ENCODE measurements around the gene PHF13.

Gene PHF13

DNA sequence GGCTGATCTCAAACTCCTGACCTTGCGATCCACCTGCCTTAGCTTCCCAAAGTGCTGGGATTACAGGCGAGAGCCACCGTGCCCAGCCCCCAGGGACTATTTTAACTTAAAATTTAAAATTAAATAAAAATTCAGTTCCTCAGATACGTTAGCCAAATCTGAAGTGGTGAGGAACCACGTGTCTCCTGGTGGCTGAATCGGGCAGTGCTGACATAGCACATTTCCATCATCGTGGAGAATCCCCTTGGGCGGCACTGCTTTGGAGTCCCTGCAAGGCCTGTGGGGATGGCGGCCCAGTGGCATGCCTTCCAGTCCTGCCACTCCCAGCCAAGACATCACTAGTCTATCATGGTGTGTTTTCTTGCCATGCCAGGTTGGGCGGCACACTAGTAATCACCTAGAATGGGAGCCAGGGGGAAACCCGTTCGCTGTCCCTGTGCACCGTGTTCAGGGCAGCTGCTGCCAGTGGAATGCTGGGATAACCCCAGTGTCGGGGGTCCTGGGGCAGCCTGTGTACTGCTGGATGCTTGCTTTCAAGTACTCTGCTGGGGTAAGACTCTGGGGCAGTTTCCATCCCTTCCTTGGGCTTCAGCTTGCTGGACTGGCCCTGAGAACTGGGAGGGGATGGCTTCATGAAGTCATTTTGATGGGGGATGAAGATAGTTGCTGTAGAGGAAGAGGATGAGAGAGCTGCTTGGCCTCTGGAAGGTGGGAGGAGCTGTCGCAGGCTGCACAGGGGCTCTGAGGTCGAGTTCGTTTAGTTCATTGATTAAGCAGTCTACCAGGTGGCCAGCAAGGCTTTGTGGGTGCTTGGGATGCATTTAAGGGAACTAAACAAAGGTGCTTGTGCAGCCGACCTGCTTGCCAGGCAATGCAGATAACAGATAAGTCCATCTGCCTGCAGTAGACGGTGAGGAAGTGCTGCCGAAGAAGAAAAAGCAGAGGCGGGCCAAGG is 29.1 kb upstream of the PHF13 start:
- H3K36me3 ChIP-seq (ENCODE audit: insufficient read depth, low read length), result peaks cover 4% of the 10 kb centered on the region; the same call in 1 of the 2 replicates
- no peak overlapping the region for H3K9ac ChIP-seq (ENCODE audit: insufficient read length)
- no peak for TF ChIP-seq POLR2AphosphoS5 (IDR thresholded peaks at IDR 0.05; ENCODE audit: borderline replicate concordance, low read depth, low read length)
- no peak for TF ChIP-seq EZH2 (IDR thresholded peaks at IDR 0.05)
- no peak for TF ChIP-seq FOXP2 (optimal IDR thresholded peaks at IDR 0.05; ENCODE audit: control extremely low read depth, extremely low read length, insufficient read depth)
- no peak overlapping the region for H3K4me3 ChIP-seq
- H3K27ac ChIP-seq, result no peak overlapping the region
- DNase-seq (ENCODE audit: low read depth, low spot score), result no peak
- no peaks in the 10 kb centered on the region for H3K9me3 ChIP-seq (ENCODE audit: low read depth, low read length)

DNA sequence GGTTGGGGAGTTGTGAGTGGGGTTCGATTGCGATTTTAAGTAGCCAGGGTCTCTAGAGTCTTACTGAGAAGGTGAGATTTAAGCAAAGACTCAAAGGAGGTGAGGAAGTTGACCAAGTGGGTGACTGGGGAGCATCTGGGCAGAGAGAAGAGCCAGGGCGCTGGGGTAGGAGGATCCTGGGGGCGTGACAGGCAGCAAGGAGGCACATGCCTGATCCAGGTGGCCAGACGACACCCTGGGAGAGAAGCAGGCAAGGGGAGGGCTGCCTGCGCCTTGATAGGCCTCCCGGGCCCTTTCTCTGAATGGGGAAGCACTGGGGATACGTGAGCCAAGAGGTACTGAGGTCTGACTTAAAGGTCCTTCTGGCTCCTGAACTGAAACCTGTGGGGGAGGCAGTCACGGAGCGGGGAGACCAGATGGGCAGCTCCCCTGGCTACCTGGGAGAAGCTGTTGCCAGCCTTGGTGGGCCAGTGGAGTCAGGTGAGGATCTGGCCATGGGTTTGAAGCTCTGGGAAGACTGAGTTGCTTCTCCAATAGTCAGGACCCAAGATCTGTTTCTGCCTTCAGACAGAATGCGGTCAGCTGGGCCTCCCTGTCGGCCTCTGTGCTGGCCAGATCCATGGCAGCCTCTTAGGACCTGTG is 28.3 kb upstream of the PHF13 start:
- H3K9ac ChIP-seq (ENCODE audit: insufficient read length), result no peak overlapping the region
- H3K4me3 ChIP-seq, result no peak overlapping the region
- no peak for TF ChIP-seq POLR2AphosphoS5 (IDR thresholded peaks at IDR 0.05; ENCODE audit: borderline replicate concordance, low read depth, low read length)
- TF ChIP-seq FOXP2 (optimal IDR thresholded peaks at IDR 0.05; ENCODE audit: control extremely low read depth, extremely low read length, insufficient read depth), result no peak
- no peak for TF ChIP-seq EZH2 (IDR thresholded peaks at IDR 0.05)
- no peaks in the 10 kb centered on the region for H3K9me3 ChIP-seq (ENCODE audit: low read depth, low read length)
- no peak for DNase-seq (ENCODE audit: low read depth, low spot score)
- H3K27ac ChIP-seq, result no peak overlapping the region
- H3K36me3 ChIP-seq (ENCODE audit: insufficient read depth, low read length), result peaks cover 4% of the 10 kb centered on the region

DNA sequence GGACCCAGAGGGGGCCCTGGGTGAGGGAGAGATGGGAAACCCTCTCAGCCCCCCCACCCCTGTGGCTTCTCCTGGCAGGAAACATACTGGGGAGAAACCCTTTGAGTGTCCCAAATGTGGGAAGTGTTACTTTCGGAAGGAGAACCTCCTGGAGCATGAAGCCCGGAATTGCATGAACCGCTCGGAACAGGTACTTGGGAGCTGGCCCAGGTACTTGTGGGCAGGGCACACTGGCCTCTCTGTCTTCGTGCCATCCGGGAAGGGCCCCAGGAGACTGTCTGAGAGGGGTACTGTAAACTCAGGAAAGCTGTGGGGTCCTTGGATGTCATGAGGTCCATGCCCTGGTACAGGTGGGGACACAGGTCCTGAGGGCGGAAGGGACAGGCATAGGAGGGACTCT is 27.7 kb upstream of the PHF13 start:
- Histone ChIP-seq H3K9me3 (ENCODE audit: low read depth, low read length) (no peaks in the 10 kb centered on the region), H3K9ac (ENCODE audit: insufficient read length) (no peak overlapping the region), H3K27ac (no peak overlapping the region), H3K36me3 (ENCODE audit: insufficient read depth, low read length) (peaks cover 4% of the 10 kb centered on the region), H3K4me3 (no peak overlapping the region)
- no peak for DNase-seq (ENCODE audit: low read depth, low spot score)
- TF ChIP-seq POLR2AphosphoS5 (IDR thresholded peaks at IDR 0.05; ENCODE audit: borderline replicate concordance, low read depth, low read length), result no peak
- TF ChIP-seq EZH2 (IDR thresholded peaks at IDR 0.05), result no peak
- TF ChIP-seq FOXP2 (optimal IDR thresholded peaks at IDR 0.05; ENCODE audit: control extremely low read depth, extremely low read length, insufficient read depth), result no peak

DNA sequence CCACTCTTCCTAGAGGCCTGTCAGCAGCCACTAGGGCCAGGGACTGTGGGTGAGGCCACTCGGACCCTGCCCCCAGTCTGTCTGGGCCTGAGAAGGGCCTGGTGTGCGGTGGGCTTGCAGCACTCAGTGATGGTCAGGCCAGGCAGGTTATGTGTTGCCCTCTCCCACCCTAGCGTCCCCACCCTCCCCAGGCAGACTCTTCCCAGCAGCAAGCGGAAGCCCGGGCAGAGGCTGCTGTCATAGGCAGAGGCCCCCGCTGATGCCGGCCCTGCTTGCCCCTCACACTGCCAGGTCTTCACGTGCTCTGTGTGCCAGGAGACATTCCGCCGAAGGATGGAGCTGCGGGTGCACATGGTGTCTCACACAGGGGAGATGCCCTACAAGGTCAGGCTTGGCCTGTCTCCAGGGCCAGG is 27.1 kb upstream of the PHF13 start:
- H3K27ac ChIP-seq, result no peak overlapping the region
- no peak for TF ChIP-seq EZH2 (IDR thresholded peaks at IDR 0.05)
- TF ChIP-seq FOXP2 (optimal IDR thresholded peaks at IDR 0.05; ENCODE audit: control extremely low read depth, extremely low read length, insufficient read depth), result no peak
- H3K9ac ChIP-seq (ENCODE audit: insufficient read length), result no peak overlapping the region
- peaks cover 4% of the 10 kb centered on the region for H3K36me3 ChIP-seq (ENCODE audit: insufficient read depth, low read length)
- no peaks in the 10 kb centered on the region for H3K9me3 ChIP-seq (ENCODE audit: low read depth, low read length)
- no peak overlapping the region for H3K4me3 ChIP-seq
- no peak for DNase-seq (ENCODE audit: low read depth, low spot score)

DNA sequence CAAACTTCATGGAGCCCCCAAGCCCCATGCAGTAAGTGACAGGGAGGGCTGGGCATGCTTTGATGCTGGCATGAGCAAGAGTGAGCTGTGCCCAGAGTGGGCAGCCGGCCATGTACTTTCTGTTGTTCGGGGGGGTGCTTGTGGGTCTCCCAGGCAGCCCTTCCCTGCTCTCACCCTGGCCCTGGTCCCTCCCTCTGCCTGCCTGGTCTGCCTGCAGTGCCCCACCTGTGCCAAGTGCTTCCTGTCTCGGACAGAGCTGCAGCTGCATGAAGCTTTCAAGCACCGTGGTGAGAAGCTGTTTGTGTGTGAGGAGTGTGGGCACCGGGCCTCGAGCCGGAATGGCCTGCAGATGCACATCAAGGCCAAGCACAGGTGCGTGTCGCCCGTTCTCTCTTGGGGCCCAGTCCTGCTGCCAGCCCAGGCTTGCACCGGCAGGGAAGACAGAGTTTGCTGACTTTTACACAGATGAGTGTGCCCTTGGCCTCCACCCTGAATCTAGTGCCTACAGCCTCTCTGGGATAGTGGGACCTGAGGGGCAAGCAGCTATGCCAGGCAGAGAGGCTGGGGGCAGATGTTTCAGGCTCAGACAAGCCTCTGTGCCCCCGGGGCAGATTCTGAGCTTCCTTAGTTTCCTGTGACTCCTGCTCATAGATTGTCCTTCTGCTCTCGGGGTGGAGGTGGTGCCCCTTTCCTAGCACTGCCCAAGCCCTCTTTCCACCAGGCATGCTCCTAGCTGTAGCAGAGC is 26.1 kb upstream of the PHF13 start:
- no peak for DNase-seq (ENCODE audit: low read depth, low spot score)

DNA sequence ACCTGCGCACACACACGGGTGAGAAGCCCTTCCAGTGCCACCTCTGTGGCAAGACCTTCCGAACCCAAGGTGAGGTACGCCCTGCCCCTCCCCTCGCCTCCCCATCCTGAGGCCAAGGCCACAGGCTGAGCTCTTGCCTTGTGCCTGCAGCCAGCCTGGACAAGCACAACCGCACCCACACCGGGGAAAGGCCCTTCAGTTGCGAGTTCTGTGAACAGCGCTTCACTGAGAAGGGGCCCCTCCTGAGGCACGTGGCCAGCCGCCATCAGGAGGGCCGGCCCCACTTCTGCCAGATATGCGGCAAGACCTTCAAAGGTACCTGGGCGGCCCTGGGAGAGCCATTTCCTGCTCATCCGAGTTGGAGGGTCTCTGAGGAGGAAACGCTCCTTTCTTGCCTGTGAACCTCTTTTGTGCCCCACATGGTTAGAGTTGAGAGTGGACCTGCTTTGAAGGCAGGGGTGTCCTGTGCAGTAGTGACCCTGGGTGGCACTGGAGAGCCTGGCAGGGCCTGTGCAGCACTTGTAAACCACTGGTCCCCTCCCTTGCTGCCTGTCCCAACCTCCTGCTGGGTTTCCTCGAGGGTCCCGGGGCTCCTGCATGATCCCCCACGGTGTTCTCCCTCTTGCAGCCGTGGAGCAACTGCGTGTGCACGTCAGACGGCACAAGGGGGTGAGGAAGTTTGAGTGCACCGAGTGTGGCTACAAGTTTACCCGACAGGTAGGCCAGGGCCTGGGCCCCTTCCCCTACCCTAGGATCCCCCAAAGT is 25.2 kb upstream of the PHF13 start:
- Histone ChIP-seq H3K4me3 (no peak overlapping the region), H3K27ac (no peak overlapping the region), H3K9ac (ENCODE audit: insufficient read length) (no peak overlapping the region), H3K36me3 (ENCODE audit: insufficient read depth, low read length) (peaks cover 4% of the 10 kb centered on the region), H3K9me3 (ENCODE audit: low read depth, low read length) (no peaks in the 10 kb centered on the region)
- no peak for DNase-seq (ENCODE audit: low read depth, low spot score)
- TF ChIP-seq FOXP2 (optimal IDR thresholded peaks at IDR 0.05; ENCODE audit: control extremely low read depth, extremely low read length, insufficient read depth) (no peak), EZH2 (IDR thresholded peaks at IDR 0.05) (no peak), POLR2AphosphoS5 (IDR thresholded peaks at IDR 0.05; ENCODE audit: borderline replicate concordance, low read depth, low read length) (no peak)

More for the DNA sequence above, 26.1 kb upstream of the PHF13 start:
- Histone ChIP-seq H3K9ac (ENCODE audit: insufficient read length) (no peak overlapping the region), H3K9me3 (ENCODE audit: low read depth, low read length) (no peaks in the 10 kb centered on the region), H3K27ac (no peak overlapping the region), H3K4me3 (no peak overlapping the region), H3K36me3 (ENCODE audit: insufficient read depth, low read length) (peaks cover 4% of the 10 kb centered on the region)
- TF ChIP-seq FOXP2 (optimal IDR thresholded peaks at IDR 0.05; ENCODE audit: control extremely low read depth, extremely low read length, insufficient read depth), result no peak
- TF ChIP-seq POLR2AphosphoS5 (IDR thresholded peaks at IDR 0.05; ENCODE audit: borderline replicate concordance, low read depth, low read length), result no peak
- TF ChIP-seq EZH2 (IDR thresholded peaks at IDR 0.05), result no peak

DNA sequence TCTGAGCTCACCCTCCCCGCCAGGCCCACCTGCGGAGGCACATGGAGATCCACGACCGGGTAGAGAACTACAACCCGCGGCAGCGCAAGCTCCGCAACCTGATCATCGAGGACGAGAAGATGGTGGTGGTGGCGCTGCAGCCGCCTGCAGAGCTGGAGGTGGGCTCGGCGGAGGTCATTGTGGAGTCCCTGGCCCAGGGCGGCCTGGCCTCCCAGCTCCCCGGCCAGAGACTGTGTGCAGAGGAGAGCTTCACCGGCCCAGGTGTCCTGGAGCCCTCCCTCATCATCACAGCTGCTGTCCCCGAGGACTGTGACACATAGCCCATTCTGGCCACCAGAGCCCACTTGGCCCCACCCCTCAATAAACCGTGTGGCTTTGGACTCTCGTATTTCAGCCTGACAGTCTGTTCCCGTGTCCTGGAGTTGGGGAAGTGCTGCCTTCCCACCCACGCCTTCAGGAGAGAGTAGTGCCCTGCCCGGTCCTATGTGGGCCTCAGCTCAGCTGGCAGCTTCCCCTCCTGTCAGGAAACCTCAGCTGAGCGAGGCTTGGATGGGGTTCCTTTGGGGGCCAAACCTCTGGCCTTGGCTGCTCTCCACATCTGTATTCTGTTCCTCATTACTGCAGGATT is 24.5 kb upstream of the PHF13 start:
- Histone ChIP-seq H3K9me3 (ENCODE audit: low read depth, low read length) (no peaks in the 10 kb centered on the region), H3K4me3 (no peak overlapping the region), H3K9ac (ENCODE audit: insufficient read length) (no peak overlapping the region), H3K36me3 (ENCODE audit: insufficient read depth, low read length) (peaks cover 11% of the 10 kb centered on the region), H3K27ac (peak overlapping the region; percentile 26; the same call in 1 of the 2 replicates)
- no peak for DNase-seq (ENCODE audit: low read depth, low spot score)
- TF ChIP-seq EZH2 (IDR thresholded peaks at IDR 0.05) (no peak), FOXP2 (optimal IDR thresholded peaks at IDR 0.05; ENCODE audit: control extremely low read depth, extremely low read length, insufficient read depth) (no peak), POLR2AphosphoS5 (IDR thresholded peaks at IDR 0.05; ENCODE audit: borderline replicate concordance, low read depth, low read length) (no peak)
